ENCODE results near the gene CALB2. TPM values are rescaled to one million over a fixed set of nuclear protein-coding genes. Genes with fewer than 3 reads are reported as not detected.

The CALB2 gene, protein sequence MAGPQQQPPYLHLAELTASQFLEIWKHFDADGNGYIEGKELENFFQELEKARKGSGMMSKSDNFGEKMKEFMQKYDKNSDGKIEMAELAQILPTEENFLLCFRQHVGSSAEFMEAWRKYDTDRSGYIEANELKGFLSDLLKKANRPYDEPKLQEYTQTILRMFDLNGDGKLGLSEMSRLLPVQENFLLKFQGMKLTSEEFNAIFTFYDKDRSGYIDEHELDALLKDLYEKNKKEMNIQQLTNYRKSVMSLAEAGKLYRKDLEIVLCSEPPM
- 208 TPM for total RNA-seq

DNA sequence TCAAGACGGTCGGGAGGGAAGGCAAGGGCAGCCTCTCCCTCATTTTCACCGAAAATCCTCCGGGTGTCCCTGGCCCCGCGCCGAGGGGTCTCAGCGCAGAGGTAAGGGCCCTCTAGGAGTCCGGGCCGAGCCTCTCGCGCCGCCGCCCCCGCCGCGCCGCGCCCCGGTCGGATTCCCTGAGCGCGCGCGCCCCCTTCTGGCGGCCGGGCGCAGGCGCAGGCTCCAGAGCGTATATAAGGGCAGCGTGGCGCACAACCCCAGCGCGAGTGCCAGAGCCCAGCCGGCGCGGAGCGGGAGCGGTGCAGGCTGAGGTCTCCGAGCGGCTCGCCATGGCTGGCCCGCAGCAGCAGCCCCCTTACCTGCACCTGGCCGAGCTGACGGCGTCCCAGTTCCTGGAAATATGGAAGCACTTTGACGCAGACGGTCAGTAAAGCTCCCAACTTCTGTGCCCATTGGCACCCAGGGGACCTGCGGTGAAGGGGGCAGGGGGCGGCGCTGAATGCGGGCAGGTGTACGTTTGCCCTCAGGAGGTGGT is at the start of gene CALB2:
Gene CALB2 (plus strand): TSS at position 260 of the 535 bp plus-strand sequence. CDS start 70 bp downstream, at position 330.

Other genes with a start within 250 kb of the CALB2 start
- 48.7 TPM for gene HYDIN, start 128.0 kb upstream of the CALB2 start, total RNA-seq
- 43.8 TPM for gene CMTR2, start 69.3 kb upstream of the CALB2 start, total RNA-seq
- gene TLE7, start 83.3 kb downstream of the CALB2 start, total RNA-seq: not detected
- 18.9 TPM for gene ZNF23, start 103.5 kb downstream of the CALB2 start, total RNA-seq
- gene ZNF19, start 130.6 kb downstream of the CALB2 start, total RNA-seq: 10.4 TPM
- 0.46 TPM for gene CHST4, start 167.7 kb downstream of the CALB2 start, total RNA-seq
- not detected for gene TAT, start 218.4 kb downstream of the CALB2 start, total RNA-seq